Activated naive CD4-positive, alpha-beta T cell treated with anti-CD3 and anti-CD28 coated beads, Interleukin-2, amount 50 U/mL, for 24 hours (primary cell): ENCODE measurements around the gene LAMC2.

ENCODE experiments used
- H3K27ac Mint-ChIP-seq: one replicate; pipeline ENCODE4 v1.8.0; 2021; ENCODE audit warnings: mild to moderate bottlenecking, mixed read lengths
- H3K27me3 Mint-ChIP-seq: one replicate; pipeline ENCODE4 v1.8.0; 2021; ENCODE audit warnings: mixed read lengths
- H3K36me3 Mint-ChIP-seq: one replicate; pipeline ENCODE4 v1.8.0; 2021; ENCODE audit warnings: mixed read lengths
- H3K4me1 Mint-ChIP-seq: one replicate; pipeline ENCODE4 v1.8.0; 2021; ENCODE audit warnings: mixed read lengths
- H3K4me3 Mint-ChIP-seq: one replicate; pipeline ENCODE4 v1.8.0; 2021; ENCODE audit warnings: mild to moderate bottlenecking, mixed read lengths
- H3K9me3 Mint-ChIP-seq: one replicate; pipeline ENCODE4 v1.8.0; 2021; ENCODE audit warnings: mixed read lengths

LAMC2 gene

GRCh38 chr1:183215076-183215720 lies 29.1 kb downstream of the LAMC2 start:
- Mint-ChIP-seq H3K4me3 (no peak overlapping the region), H3K4me1 (peaks cover 31% of the 10 kb centered on the region), H3K36me3 (no peaks in the 10 kb centered on the region), H3K27me3 (no peaks in the 10 kb centered on the region), H3K27ac (peak overlapping the region; percentile 36), H3K9me3 (no peaks in the 10 kb centered on the region)

GRCh38 chr1:183215936-183216335 lies 29.9 kb downstream of the LAMC2 start:
- H3K36me3 Mint-ChIP-seq: no peaks in the 10 kb centered on the region
- no peaks in the 10 kb centered on the region for H3K27me3 Mint-ChIP-seq
- H3K9me3 Mint-ChIP-seq: no peaks in the 10 kb centered on the region
- no peak overlapping the region for H3K27ac Mint-ChIP-seq
- H3K4me1 Mint-ChIP-seq: peaks cover 34% of the 10 kb centered on the region
- H3K4me3 Mint-ChIP-seq: no peak overlapping the region

- no peaks in the 10 kb centered on the region for H3K36me3 Mint-ChIP-seq
- no peak overlapping the region for H3K4me3 Mint-ChIP-seq
- peaks cover 34% of the 10 kb centered on the region for H3K4me1 Mint-ChIP-seq
- H3K9me3 Mint-ChIP-seq: no peaks in the 10 kb centered on the region
- no peak overlapping the region for H3K27ac Mint-ChIP-seq
- no peaks in the 10 kb centered on the region for H3K27me3 Mint-ChIP-seq
Observed at GRCh38 chr1:183218027-183218618, 32.1 kb downstream of the LAMC2 start.

GRCh38 chr1:183218971-183219615 lies 33.0 kb downstream of the LAMC2 start:
- H3K27me3 Mint-ChIP-seq: no peaks in the 10 kb centered on the region
- peak overlapping the region; percentile 43 for H3K27ac Mint-ChIP-seq
- peak overlapping the region; percentile 38 for H3K4me3 Mint-ChIP-seq
- no peaks in the 10 kb centered on the region for H3K9me3 Mint-ChIP-seq
- no peaks in the 10 kb centered on the region for H3K36me3 Mint-ChIP-seq
- peaks cover 34% of the 10 kb centered on the region for H3K4me1 Mint-ChIP-seq

GRCh38 chr1:183219616-183220009 lies 33.5 kb downstream of the LAMC2 start:
- Mint-ChIP-seq H3K27me3 (no peaks in the 10 kb centered on the region), H3K36me3 (no peaks in the 10 kb centered on the region), H3K9me3 (no peaks in the 10 kb centered on the region), H3K27ac (peak overlapping the region; percentile 43), H3K4me3 (peak overlapping the region; percentile 38), H3K4me1 (peaks cover 34% of the 10 kb centered on the region)

GRCh38 chr1:183222909-183223308 lies 36.8 kb downstream of the LAMC2 start:
- H3K27me3 Mint-ChIP-seq: no peaks in the 10 kb centered on the region
- H3K36me3 Mint-ChIP-seq: no peaks in the 10 kb centered on the region
- no peaks in the 10 kb centered on the region for H3K9me3 Mint-ChIP-seq
- peaks cover 23% of the 10 kb centered on the region for H3K4me1 Mint-ChIP-seq
- no peak overlapping the region for H3K27ac Mint-ChIP-seq
- H3K4me3 Mint-ChIP-seq: no peak overlapping the region

- H3K4me3 Mint-ChIP-seq: no peak overlapping the region
- peaks cover 20% of the 10 kb centered on the region for H3K4me1 Mint-ChIP-seq
- no peaks in the 10 kb centered on the region for H3K36me3 Mint-ChIP-seq
- H3K27me3 Mint-ChIP-seq: no peaks in the 10 kb centered on the region
- no peak overlapping the region for H3K27ac Mint-ChIP-seq
- H3K9me3 Mint-ChIP-seq: no peaks in the 10 kb centered on the region
Observed at GRCh38 chr1:183223467-183223866, 37.4 kb downstream of the LAMC2 start.

GRCh38 chr1:183226361-183226760 lies 40.3 kb downstream of the LAMC2 start:
- Mint-ChIP-seq H3K27ac (no peak overlapping the region), H3K36me3 (no peaks in the 10 kb centered on the region), H3K4me3 (no peak overlapping the region), H3K27me3 (no peaks in the 10 kb centered on the region), H3K9me3 (no peaks in the 10 kb centered on the region), H3K4me1 (no peaks in the 10 kb centered on the region)

- no peaks in the 10 kb centered on the region for H3K9me3 Mint-ChIP-seq
- H3K27ac Mint-ChIP-seq: no peak overlapping the region
Observed at GRCh38 chr1:183226963-183227362, 40.9 kb downstream of the LAMC2 start.

GRCh38 chr1:183227422-183228346 lies 41.6 kb downstream of the LAMC2 start:
- H3K9me3 Mint-ChIP-seq: no peaks in the 10 kb centered on the region
- H3K27me3 Mint-ChIP-seq: no peaks in the 10 kb centered on the region
- no peaks in the 10 kb centered on the region for H3K36me3 Mint-ChIP-seq
- no peaks in the 10 kb centered on the region for H3K4me1 Mint-ChIP-seq
- no peak overlapping the region for H3K4me3 Mint-ChIP-seq
- no peak overlapping the region for H3K27ac Mint-ChIP-seq

More at GRCh38 chr1:183226963-183227362, 40.9 kb downstream of the LAMC2 start:
- Mint-ChIP-seq H3K36me3 (no peaks in the 10 kb centered on the region), H3K4me3 (no peak overlapping the region), H3K4me1 (no peaks in the 10 kb centered on the region), H3K27me3 (no peaks in the 10 kb centered on the region)

- H3K9me3 Mint-ChIP-seq: no peaks in the 10 kb centered on the region
- H3K36me3 Mint-ChIP-seq: no peaks in the 10 kb centered on the region
- H3K27ac Mint-ChIP-seq: no peak overlapping the region
- no peak overlapping the region for H3K4me3 Mint-ChIP-seq
- no peaks in the 10 kb centered on the region for H3K4me1 Mint-ChIP-seq
- H3K27me3 Mint-ChIP-seq: no peaks in the 10 kb centered on the region
Observed at GRCh38 chr1:183228347-183229220, 42.5 kb downstream of the LAMC2 start.

GRCh38 chr1:183230413-183230812 lies 44.3 kb downstream of the LAMC2 start:
- Mint-ChIP-seq H3K27me3 (no peaks in the 10 kb centered on the region), H3K27ac (no peak overlapping the region), H3K9me3 (no peaks in the 10 kb centered on the region), H3K4me3 (no peak overlapping the region), H3K4me1 (no peaks in the 10 kb centered on the region), H3K36me3 (no peaks in the 10 kb centered on the region)

- H3K4me1 Mint-ChIP-seq: no peaks in the 10 kb centered on the region
- H3K27ac Mint-ChIP-seq: no peak overlapping the region
- no peaks in the 10 kb centered on the region for H3K36me3 Mint-ChIP-seq
- no peak overlapping the region for H3K4me3 Mint-ChIP-seq
- no peaks in the 10 kb centered on the region for H3K27me3 Mint-ChIP-seq
- no peaks in the 10 kb centered on the region for H3K9me3 Mint-ChIP-seq
Observed at GRCh38 chr1:183231545-183231944, 45.5 kb downstream of the LAMC2 start.

- no peak overlapping the region for H3K4me3 Mint-ChIP-seq
- no peaks in the 10 kb centered on the region for H3K9me3 Mint-ChIP-seq
- H3K36me3 Mint-ChIP-seq: no peaks in the 10 kb centered on the region
- no peaks in the 10 kb centered on the region for H3K4me1 Mint-ChIP-seq
- no peak overlapping the region for H3K27ac Mint-ChIP-seq
- H3K27me3 Mint-ChIP-seq: no peaks in the 10 kb centered on the region
Observed at GRCh38 chr1:183233113-183233512, 47.0 kb downstream of the LAMC2 start.
